ENCODE measurements around the gene KCNQ1. TPM values are rescaled to one million over a fixed set of nuclear protein-coding genes. Genes with fewer than 3 reads are reported as not detected.

KCNQ1 gene
- total and polyA plus RNA-seq, 8 donors: 14.0 to 61.1 (median 46.7) TPM

DNA sequence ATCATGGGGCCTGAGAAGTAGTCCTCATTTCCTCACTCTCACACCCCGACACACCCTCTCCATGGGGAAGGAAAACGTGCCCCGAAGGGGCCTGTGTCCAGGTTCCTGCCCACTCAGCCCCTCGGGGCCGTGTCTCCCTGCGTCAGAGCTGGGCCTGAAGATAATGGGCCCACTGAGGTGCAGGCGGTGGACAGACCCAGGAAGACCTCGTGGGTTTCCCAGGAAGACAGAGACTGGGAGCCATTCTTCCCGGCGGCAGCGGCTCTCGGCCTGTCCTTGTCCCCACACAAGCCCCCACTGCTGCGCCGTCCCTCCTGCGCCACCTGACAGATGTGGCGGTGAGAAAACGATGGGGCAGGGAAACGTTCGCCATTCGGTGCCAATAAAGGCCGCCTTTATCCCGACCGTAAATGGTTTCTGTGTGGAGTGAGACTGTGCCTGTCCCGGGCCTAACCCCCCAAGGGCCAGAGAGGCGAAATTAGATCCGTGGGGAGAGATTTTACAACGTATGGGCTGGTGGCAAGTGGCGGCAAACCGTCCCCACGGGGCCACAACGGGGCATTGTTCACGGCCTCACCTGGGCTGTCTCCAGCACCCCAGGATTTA, 351.8 kb downstream of the KCNQ1 start:
- no peak for FAIRE-seq
- DNase-seq: peak in 5 of 6 donors; percentile 1 to 48 (median 12)
- Histone ChIP-seq H3K9me3 (no peaks in the 10 kb centered on the region), H3K27me3 (no peaks in the 10 kb centered on the region), H3K36me3 (no peaks in the 10 kb centered on the region), H3K4me1 (no peaks in the 10 kb centered on the region), H3K27ac (no peak overlapping the region), H3K4me3 (no peak overlapping the region)
- TF ChIP-seq CTCF (IDR thresholded peaks at IDR 0.05): no peak
- WGBS, 2 donors: 89 to 91% methylated on average over 32 of the region's 32 CpGs
- ATAC-seq: no peak
- intact Hi-C loops (cut with DNase I): no loop called here

- peak in 5 of 6 donors; percentile 1 to 64 (median 19) for DNase-seq
- Histone ChIP-seq H3K36me3 (no peaks in the 10 kb centered on the region), H3K27me3 (no peaks in the 10 kb centered on the region), H3K4me3 (no peak overlapping the region), H3K27ac (no peak overlapping the region), H3K4me1 (no peaks in the 10 kb centered on the region), H3K9me3 (no peaks in the 10 kb centered on the region)
- ATAC-seq: no peak
- 87 to 89% methylated on average over 21 to 25 of the region's 25 CpGs for WGBS, 2 donors
- no peak for FAIRE-seq
- no peak for TF ChIP-seq CTCF (IDR thresholded peaks at IDR 0.05)
- intact Hi-C loops (cut with DNase I): no loop called here
Measured at GRCh38 chr11:2797121-2797711, 352.4 kb downstream of the KCNQ1 start.

GRCh38 chr11:2797741-2798361, 353.0 kb downstream of the KCNQ1 start:
- TF ChIP-seq CTCF (IDR thresholded peaks at IDR 0.05): no peak
- FAIRE-seq (no peak), ATAC-seq (no peak), DNase-seq (peak in 4 of 6 donors; percentile 10 to 51 (median 24))
- no peak overlapping the region for H3K4me3 ChIP-seq
- H3K27me3 ChIP-seq: no peaks in the 10 kb centered on the region
- intact Hi-C loops (cut with DNase I): no loop called here
- H3K27ac ChIP-seq: no peak overlapping the region
- H3K36me3 ChIP-seq: no peaks in the 10 kb centered on the region
- no peaks in the 10 kb centered on the region for H3K9me3 ChIP-seq
- no peaks in the 10 kb centered on the region for H3K4me1 ChIP-seq
- WGBS, 2 donors: 85 to 91% methylated on average over 8 to 9 of the region's 9 CpGs

DNA sequence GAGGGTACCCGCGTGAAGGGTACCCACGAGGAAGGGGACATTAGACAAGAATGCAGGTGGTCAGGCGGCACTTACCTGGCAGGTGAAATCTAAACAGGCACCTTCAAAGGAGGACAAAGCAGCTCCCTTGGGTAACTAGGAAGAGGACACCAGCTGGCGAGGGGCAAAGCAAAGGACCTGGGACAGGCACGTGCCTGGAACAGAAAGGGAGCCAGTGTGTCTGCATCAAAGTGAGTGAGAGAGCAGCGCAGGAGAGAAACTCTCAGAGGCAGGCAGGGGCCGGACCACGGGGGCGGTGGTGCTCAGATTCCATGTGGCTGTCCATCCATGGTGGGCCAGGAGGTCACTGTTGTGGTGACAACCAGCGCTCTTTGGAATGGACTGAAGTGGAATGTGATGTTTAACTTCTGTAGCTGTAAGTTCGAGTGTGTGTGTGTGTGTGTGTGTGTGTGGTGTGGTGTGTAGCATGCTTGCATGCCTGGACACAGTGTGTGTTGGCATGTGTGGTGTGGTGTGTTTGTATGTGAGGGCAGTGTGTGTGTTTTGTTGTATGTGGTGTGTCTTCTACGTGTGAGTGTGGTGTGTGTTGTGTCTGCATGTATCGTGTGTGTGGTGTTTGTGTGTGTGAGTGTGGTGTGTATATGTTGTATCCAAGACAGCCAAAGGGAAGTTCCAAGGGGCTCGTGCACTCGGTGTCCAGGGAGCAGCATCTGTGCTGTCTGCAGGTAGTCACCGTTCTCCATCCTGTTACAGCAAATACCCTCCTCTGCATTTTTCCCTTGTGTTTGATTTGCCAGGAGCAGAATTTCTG, 354.3 kb downstream of the KCNQ1 start:
- intact Hi-C loops (cut with DNase I): no loop called here
- Histone ChIP-seq H3K4me1 (no peaks in the 10 kb centered on the region), H3K27ac (no peak overlapping the region), H3K36me3 (no peaks in the 10 kb centered on the region), H3K27me3 (no peaks in the 10 kb centered on the region), H3K9me3 (no peaks in the 10 kb centered on the region), H3K4me3 (no peak overlapping the region)
- WGBS, 2 donors: 93 to 95% methylated on average over 17 of the region's 17 CpGs
- FAIRE-seq (no peak), ATAC-seq (no peak), DNase-seq (peak in 4 of 6 donors; percentile 1 to 38 (median 19))
- no peak for TF ChIP-seq CTCF (IDR thresholded peaks at IDR 0.05)
